Nephron (organoid): ENCODE data around the gene MAPK6.
"Not testable (repeated sequence)": the region's sequence is repeated elsewhere in the genome, so short reads cannot be mapped to it uniquely, and the experiment has no call there.

Source experiments
- H3K27ac Mint-ChIP-seq, 3 experiments: 2 replicates each; pipeline ENCODE4 v1.8.0; 2020; ENCODE audit warnings: mixed read lengths in 3 of 3, mild to moderate bottlenecking in 2 of 3, moderate library complexity in 1 of 3
- H3K27me3 Mint-ChIP-seq: 2 replicates; pipeline ENCODE4 v1.8.0; 2021; ENCODE audit warnings: low read depth, mild to moderate bottlenecking, moderate library complexity, mixed read lengths
- H3K36me3 Mint-ChIP-seq: 2 replicates; pipeline ENCODE4 v1.8.0; 2020; ENCODE audit warnings: low read depth, mixed read lengths
- H3K4me1 Mint-ChIP-seq: 2 replicates; pipeline ENCODE4 v1.8.0; 2020; ENCODE audit warnings: mixed read lengths
- H3K4me3 Mint-ChIP-seq, 3 experiments: 2 replicates each; pipeline ENCODE4 v1.8.0; 2020; ENCODE audit warnings: mild to moderate bottlenecking in 3 of 3, mixed read lengths in 3 of 3, moderate library complexity in 2 of 3
- H3K9me3 Mint-ChIP-seq: 2 replicates; pipeline ENCODE4 v1.8.0; 2020; ENCODE audit warnings: mixed read lengths
- CTCF ChIP-seq, 3 experiments: fragments of 200-600 bp; sonication (generic); IDR thresholded peaks; one replicate each; pipeline ENCODE4 v1.5.0; 2021; ENCODE audit warnings: antibody characterized with exemption in 3 of 3; ENCODE audit not compliant: unreplicated experiment in 3 of 3

MAPK6 gene

GRCh38 chr15:52095597-52096262 is 76.7 kb downstream of the MAPK6 start:
- H3K27me3 Mint-ChIP-seq, result no peaks in the 10 kb centered on the region
- no peaks in the 10 kb centered on the region for H3K36me3 Mint-ChIP-seq
- peaks cover 42% of the 10 kb centered on the region for H3K4me1 Mint-ChIP-seq
- TF ChIP-seq CTCF (IDR thresholded peaks at IDR 0.05; ENCODE audit: unreplicated experiment in 3 of 3), result no peak
- H3K9me3 Mint-ChIP-seq, result no peaks in the 10 kb centered on the region
- H3K27ac Mint-ChIP-seq, result peak overlapping the region in 2 of 3 experiments; percentile 21 to 43
- no peak overlapping the region for H3K4me3 Mint-ChIP-seq

GRCh38 chr15:52096536-52096935 is 77.5 kb downstream of the MAPK6 start:
- peaks cover 42% of the 10 kb centered on the region for H3K4me1 Mint-ChIP-seq
- H3K4me3 Mint-ChIP-seq, H3K27me3 Mint-ChIP-seq, H3K36me3 Mint-ChIP-seq, H3K9me3 Mint-ChIP-seq, H3K27ac Mint-ChIP-seq: not testable (repeated sequence)

GRCh38 chr15:52097180-52097579 is 78.2 kb downstream of the MAPK6 start:
- no peaks in the 10 kb centered on the region for H3K36me3 Mint-ChIP-seq
- peak overlapping the region; percentile 41 to 61 (median 41) for H3K27ac Mint-ChIP-seq
- peaks cover 47% of the 10 kb centered on the region for H3K4me1 Mint-ChIP-seq
- H3K4me3 Mint-ChIP-seq, result peak overlapping the region in 1 of 3 experiments; percentile 5
- H3K9me3 Mint-ChIP-seq, result no peaks in the 10 kb centered on the region
- H3K27me3 Mint-ChIP-seq, result peaks cover 3% of the 10 kb centered on the region
- no peak for TF ChIP-seq CTCF (IDR thresholded peaks at IDR 0.05; ENCODE audit: unreplicated experiment in 3 of 3)

GRCh38 chr15:52098323-52098722 is 79.3 kb downstream of the MAPK6 start:
- no peak overlapping the region for H3K4me3 Mint-ChIP-seq
- H3K9me3 Mint-ChIP-seq, result no peaks in the 10 kb centered on the region
- peak overlapping the region; percentile 17 to 63 (median 51) for H3K27ac Mint-ChIP-seq
- no peak for TF ChIP-seq CTCF (IDR thresholded peaks at IDR 0.05; ENCODE audit: unreplicated experiment in 3 of 3)
- peaks cover 51% of the 10 kb centered on the region for H3K4me1 Mint-ChIP-seq
- H3K27me3 Mint-ChIP-seq, result peaks cover 5% of the 10 kb centered on the region
- no peaks in the 10 kb centered on the region for H3K36me3 Mint-ChIP-seq

- TF ChIP-seq CTCF (IDR thresholded peaks at IDR 0.05; ENCODE audit: unreplicated experiment in 3 of 3), result no peak
- no peak overlapping the region for H3K4me3 Mint-ChIP-seq
- H3K9me3 Mint-ChIP-seq, result no peaks in the 10 kb centered on the region
- H3K4me1 Mint-ChIP-seq, result peaks cover 48% of the 10 kb centered on the region
- no peak overlapping the region for H3K27ac Mint-ChIP-seq
- no peaks in the 10 kb centered on the region for H3K36me3 Mint-ChIP-seq
- H3K27me3 Mint-ChIP-seq, result peaks cover 5% of the 10 kb centered on the region
These were observed 80.7 kb downstream of the MAPK6 start for GRCh38 chr15:52099651-52100272.

GRCh38 chr15:52100807-52101442 is 81.9 kb downstream of the MAPK6 start:
- H3K4me1 Mint-ChIP-seq, result peaks cover 40% of the 10 kb centered on the region
- H3K9me3 Mint-ChIP-seq, result no peaks in the 10 kb centered on the region
- no peak overlapping the region for H3K27ac Mint-ChIP-seq
- peaks cover 5% of the 10 kb centered on the region for H3K27me3 Mint-ChIP-seq
- no peak overlapping the region for H3K4me3 Mint-ChIP-seq
- H3K36me3 Mint-ChIP-seq, result no peaks in the 10 kb centered on the region
- no peak for TF ChIP-seq CTCF (IDR thresholded peaks at IDR 0.05; ENCODE audit: unreplicated experiment in 3 of 3)
